AG09319 (cell line): ENCODE results near the gene ABITRAM.

Source experiments
- DNase-seq: peaks from one replicate; pipeline ENCODE4 v3.0.0-alpha.2; 2010; ENCODE audit warnings: low read depth; ENCODE audit errors: extremely low read depth
- TF ChIP-seq, protein P1 (sequence below): IDR thresholded peaks from 2 replicates; pipeline ENCODE4 v1.5.1; 2011; ENCODE audit warnings: low read depth, mild to moderate bottlenecking, inconsistent platforms, low read length, moderate library complexity

ABITRAM gene

DNA sequence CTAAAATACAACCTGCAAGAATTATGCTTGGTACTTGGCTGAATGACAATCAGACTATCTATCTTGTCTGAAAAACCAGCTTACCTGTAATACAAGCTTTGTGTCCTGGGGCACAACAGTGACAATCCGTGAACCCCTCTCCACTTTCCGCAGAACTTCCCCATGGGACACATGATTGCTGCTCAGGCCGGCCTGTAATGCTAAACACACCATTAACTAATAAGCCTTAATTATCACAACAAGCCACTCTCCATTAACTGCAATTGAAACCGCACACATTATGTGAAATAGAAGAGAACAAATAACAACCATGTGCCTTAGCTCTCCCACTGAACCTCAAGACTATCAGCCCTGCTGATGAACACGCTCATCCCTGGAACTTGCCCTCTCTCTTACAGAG is 34.0 kb upstream of the ABITRAM start:
- no peak for DNase-seq
- TF ChIP-seq, protein P1, sequence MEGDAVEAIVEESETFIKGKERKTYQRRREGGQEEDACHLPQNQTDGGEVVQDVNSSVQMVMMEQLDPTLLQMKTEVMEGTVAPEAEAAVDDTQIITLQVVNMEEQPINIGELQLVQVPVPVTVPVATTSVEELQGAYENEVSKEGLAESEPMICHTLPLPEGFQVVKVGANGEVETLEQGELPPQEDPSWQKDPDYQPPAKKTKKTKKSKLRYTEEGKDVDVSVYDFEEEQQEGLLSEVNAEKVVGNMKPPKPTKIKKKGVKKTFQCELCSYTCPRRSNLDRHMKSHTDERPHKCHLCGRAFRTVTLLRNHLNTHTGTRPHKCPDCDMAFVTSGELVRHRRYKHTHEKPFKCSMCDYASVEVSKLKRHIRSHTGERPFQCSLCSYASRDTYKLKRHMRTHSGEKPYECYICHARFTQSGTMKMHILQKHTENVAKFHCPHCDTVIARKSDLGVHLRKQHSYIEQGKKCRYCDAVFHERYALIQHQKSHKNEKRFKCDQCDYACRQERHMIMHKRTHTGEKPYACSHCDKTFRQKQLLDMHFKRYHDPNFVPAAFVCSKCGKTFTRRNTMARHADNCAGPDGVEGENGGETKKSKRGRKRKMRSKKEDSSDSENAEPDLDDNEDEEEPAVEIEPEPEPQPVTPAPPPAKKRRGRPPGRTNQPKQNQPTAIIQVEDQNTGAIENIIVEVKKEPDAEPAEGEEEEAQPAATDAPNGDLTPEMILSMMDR, result no peak

DNA sequence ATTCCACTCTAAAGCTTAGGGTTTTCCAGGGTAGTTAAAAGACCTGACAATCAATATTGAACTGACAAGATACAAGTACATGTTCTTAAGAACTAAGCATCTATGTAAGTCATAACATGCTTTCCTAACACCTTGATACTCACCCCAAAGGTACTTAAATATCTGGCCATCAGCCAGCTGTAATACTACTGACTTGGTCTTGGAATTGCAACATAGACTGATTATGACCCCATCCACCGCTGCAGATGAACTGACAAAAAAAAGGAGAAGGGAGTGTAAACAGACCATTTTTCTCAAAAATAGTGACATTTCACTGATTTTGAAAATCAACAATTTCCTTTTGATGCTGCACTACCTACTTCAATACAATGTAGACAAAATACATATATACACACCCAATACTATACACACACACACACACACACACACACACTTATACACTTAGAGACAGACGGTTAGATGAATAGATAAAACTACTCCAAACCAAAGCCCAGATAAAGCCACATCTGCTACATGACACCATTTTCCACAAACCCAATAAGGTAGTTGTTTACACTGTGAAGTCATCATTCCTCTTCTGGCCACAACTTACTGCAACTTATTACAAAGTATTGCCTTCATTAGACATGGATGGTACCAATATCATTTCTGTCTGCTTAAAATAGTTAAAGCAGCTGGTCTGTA is 30.6 kb upstream of the ABITRAM start:
- no peak for DNase-seq
- TF ChIP-seq, protein P1, result no peak

DNA sequence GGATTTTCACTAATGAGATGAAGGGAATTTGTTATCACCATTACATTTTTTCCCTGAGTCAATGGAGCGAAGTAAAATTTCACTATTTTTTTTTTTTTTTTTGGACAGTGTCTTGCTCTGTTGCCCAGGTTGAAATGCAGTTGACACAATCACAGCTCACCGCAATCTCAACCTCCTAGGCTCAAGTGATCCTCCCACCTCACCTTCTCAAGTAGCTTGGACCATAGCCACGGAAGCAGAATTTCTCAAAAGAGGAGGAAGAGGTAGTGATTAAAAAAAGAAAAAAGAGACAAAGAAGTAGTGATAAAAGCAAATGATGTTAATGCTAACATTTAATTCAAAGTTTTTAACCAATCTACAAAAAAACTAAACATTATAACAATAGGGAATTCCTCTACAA is 30.0 kb upstream of the ABITRAM start:
- DNase-seq, result no peak
- TF ChIP-seq, protein P1, result no peak

DNA sequence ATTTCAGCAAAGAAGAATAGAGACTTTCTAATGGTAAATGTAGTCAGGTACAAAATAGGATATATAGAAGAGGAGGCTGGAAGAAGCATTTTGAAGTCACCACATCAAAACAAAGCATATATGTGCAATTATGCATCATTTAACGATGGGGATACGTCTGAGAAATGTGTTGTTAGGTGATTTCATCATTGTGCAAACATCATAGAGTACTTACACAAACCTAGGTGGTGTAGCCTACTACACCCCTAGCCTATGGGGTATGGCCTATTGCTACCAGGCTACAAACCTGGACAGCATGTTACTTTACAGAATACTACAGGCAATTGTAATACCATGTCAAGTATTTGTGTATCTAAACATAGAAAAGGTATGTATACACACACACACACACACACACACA is 28.7 kb upstream of the ABITRAM start:
- TF ChIP-seq, protein P1, result no peak
- DNase-seq, result no peak

DNA sequence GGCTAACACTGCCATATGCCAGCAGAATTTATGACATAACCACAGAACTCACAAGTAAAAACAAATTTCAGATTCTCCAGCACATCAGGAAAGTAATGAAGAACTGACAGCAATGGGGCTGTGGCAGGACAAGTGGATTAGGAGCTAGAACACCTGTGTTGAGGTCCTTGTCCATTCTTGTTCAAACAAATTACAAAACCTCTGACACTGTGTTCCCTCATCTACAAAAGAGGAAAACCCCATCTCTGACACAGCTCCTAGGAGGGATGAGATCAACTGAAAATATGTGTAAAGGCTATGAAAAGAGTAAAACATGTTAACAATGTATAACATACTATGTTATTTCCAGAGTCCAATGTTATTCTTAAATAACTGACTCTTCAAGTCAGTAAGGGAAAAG is 23.8 kb upstream of the ABITRAM start:
- DNase-seq, result no peak
- TF ChIP-seq, protein P1, result no peak

DNA sequence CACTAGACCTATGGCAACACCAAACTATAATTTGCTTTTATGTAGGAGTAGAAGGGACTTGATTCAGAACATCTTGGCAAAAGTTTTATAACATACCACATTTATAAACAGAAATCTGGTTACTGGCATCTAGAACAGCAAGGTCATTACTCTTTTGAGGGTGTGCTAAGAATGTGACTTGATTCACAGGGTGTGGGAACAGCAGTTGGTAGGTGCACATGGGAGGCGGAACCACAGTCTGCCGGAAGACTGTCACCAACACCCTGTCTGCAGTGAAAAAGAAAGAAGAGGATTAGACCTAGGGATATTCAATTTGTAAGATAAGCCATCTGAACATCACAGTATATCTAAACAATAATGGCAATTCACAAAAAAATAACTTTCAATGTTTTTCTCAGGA is 23.3 kb upstream of the ABITRAM start:
- no peak for DNase-seq
- TF ChIP-seq, protein P1, result no peak

DNA sequence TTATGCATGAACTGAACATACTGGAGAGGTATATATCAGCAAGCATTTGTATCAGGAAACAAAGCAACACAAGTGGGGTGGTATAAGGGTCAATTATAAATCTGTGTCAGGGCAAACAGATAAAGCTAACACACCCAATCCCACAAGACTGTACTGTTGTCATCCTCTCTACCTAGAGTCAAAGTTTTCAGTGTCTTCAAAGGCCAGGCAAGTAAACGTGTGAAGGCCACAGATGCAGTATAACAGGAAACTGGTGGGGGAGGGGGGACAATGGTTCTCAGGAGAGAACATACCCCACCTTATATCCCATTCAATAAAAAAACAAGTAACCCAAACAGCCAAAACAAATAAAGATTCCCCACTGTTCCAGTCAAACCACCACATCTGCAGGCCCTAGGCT is 22.4 kb upstream of the ABITRAM start:
- TF ChIP-seq, protein P1, result no peak
- no peak for DNase-seq
